Peyer's patch (tissue), 4 donors: ENCODE measurements around the gene HDAC9.

Experiments
- CTCF ChIP-seq, 6 experiments: fragments of 450-650 bp in 4 of 6; fragments of 200-600 bp in 2 of 6; sonication (generic) in 1 of 6; IDR thresholded peaks; one replicate each; pipeline ENCODE4 v1.5.1; 2017 to 2019; ENCODE audit warnings: antibody characterized with exemption in 6 of 6, mild to moderate bottlenecking in 3 of 6, moderate library complexity in 1 of 6
- POLR2A ChIP-seq, 2 donors: fragments of 450-650 bp; IDR thresholded peaks; one replicate each; pipeline ENCODE4 v1.5.1; 2017; ENCODE audit warnings: antibody characterized with exemption in 2 of 2, mild to moderate bottlenecking in 2 of 2, moderate library complexity in 2 of 2

GRCh38 chr7:18684916-18685315, 189.4 kb downstream of the HDAC9 start:
- TF ChIP-seq CTCF (IDR thresholded peaks at IDR 0.05) (no peak), POLR2A (IDR thresholded peaks at IDR 0.05) (no peak)
